Smooth muscle cell (in vitro differentiated cells): Measurements from ENCODE around the gene PHLPP2. TPM values are rescaled to one million over a fixed set of nuclear protein-coding genes. Genes with fewer than 3 reads are reported as not detected.

Experiments used
- DNase-seq: peaks from one replicate; lab custom pipeline; 2025; ENCODE audit not compliant: unreplicated experiment; lab: John Stamatoyannopoulos, UW
- H2AFZ ChIP-seq: fragments of 200-600 bp; sonication (generic); 2 replicates; pipeline ENCODE4 v1.6.0; 2016; ENCODE audit warnings: antibody characterized with exemption, low read depth, mild to moderate bottlenecking
- H3F3A ChIP-seq: fragments of 200-600 bp; sonication (generic); 2 replicates; pipeline ENCODE4 v1.6.0; 2017; ENCODE audit warnings: antibody characterized with exemption, low read depth
- H3K27ac ChIP-seq: fragments of 200-600 bp; sonication (generic); 2 replicates; pipeline ENCODE4 v1.5.1; 2016; ENCODE audit warnings: low read depth, mild to moderate bottlenecking
- H3K27me3 ChIP-seq: fragments of 200-600 bp; sonication (generic); 2 replicates; pipeline ENCODE4 v1.6.1; 2016; ENCODE audit warnings: low read depth, mild to moderate bottlenecking
- H3K36me3 ChIP-seq: fragments of 200-600 bp; sonication (generic); 2 replicates; pipeline ENCODE4 v1.5.1; 2016; ENCODE audit warnings: low read depth
- H3K4me1 ChIP-seq: fragments of 200-600 bp; sonication (generic); 2 replicates; pipeline ENCODE4 v1.5.1; 2016; ENCODE audit warnings: low read depth
- H3K4me2 ChIP-seq: fragments of 200-600 bp; sonication (generic); 2 replicates; pipeline ENCODE4 v1.6.0; 2016; ENCODE audit warnings: mild to moderate bottlenecking
- H3K4me3 ChIP-seq: fragments of 200-600 bp; sonication (generic); 2 replicates; pipeline ENCODE4 v1.5.1; 2016; ENCODE audit warnings: mild to moderate bottlenecking
- H3K79me2 ChIP-seq: fragments of 200-600 bp; sonication (generic); 2 replicates; pipeline ENCODE4 v1.6.0; 2016; ENCODE audit warnings: low read depth, mild to moderate bottlenecking
- H3K9ac ChIP-seq: fragments of 200-600 bp; sonication (generic); 2 replicates; pipeline ENCODE4 v1.6.0; 2016; ENCODE audit warnings: low read depth
- H3K9me3 ChIP-seq: fragments of 200-600 bp; sonication (generic); replicated peaks from 2 replicates; pipeline ENCODE4 v1.5.1; 2016; ENCODE audit warnings: low read depth
- H4K20me1 ChIP-seq: fragments of 200-600 bp; sonication (generic); 2 replicates; pipeline ENCODE4 v1.6.0; 2016; ENCODE audit warnings: low read depth
- WGBS: methylation state at CpG from one replicate; pipeline ENCODE4 v1.1.7; 2016; ENCODE audit warnings: low lambda C conversion rate; 5-methylcytosine and 5-hydroxymethylcytosine counted together
- polyA plus RNA-seq: library from polyadenylated mRNA; unstranded; fragments of >200 nt; fragmentation: Nextera tagmentation; extraction: Ambion mirVana; gene quantifications from 2 replicates; pipeline ENCODE4 v1.2.1, GENCODE V29; 2016
- total RNA-seq: library from RNA; depleted of rRNA; stranded (reverse); fragments of >200 nt; gene quantifications from 2 replicates; pipeline ENCODE4 v1.2.3, GENCODE V29; 2014
- TF ChIP-seq, protein P1 (sequence below): fragments of 200-600 bp; sonication (generic); IDR thresholded peaks from 2 replicates; pipeline ENCODE4 v1.5.1; 2017; ENCODE audit warnings: borderline replicate concordance, mild to moderate bottlenecking, antibody characterized with exemption; ENCODE audit not compliant: insufficient read depth, poor library complexity, severe bottlenecking

The PHLPP2 gene
- total and polyA plus RNA-seq, 2 experiments from 2014 or later, result 2.3 to 5.3 TPM

DNA sequence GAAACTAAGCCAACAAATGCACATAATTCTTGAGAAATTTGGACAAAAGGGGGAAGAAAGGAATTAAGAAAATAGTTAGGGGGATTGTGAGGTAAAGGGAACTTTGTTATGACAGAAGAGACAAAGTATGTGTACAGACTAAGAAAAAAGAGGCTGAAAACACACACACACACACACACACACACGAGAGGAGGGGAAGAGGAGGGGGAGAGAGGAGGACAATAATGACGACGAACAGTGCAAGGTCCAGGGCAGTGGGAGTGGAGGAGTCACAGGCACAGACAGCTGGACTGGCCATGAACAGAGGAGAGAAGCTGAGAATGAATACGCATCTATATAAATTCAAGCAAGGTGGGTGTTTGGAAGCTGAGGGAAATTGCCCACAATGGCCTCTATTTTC lies 54.0 kb downstream of the PHLPP2 start:
- no peak overlapping the region for H2AFZ ChIP-seq
- H3K4me2 ChIP-seq, result no peak overlapping the region
- TF ChIP-seq, protein P1, sequence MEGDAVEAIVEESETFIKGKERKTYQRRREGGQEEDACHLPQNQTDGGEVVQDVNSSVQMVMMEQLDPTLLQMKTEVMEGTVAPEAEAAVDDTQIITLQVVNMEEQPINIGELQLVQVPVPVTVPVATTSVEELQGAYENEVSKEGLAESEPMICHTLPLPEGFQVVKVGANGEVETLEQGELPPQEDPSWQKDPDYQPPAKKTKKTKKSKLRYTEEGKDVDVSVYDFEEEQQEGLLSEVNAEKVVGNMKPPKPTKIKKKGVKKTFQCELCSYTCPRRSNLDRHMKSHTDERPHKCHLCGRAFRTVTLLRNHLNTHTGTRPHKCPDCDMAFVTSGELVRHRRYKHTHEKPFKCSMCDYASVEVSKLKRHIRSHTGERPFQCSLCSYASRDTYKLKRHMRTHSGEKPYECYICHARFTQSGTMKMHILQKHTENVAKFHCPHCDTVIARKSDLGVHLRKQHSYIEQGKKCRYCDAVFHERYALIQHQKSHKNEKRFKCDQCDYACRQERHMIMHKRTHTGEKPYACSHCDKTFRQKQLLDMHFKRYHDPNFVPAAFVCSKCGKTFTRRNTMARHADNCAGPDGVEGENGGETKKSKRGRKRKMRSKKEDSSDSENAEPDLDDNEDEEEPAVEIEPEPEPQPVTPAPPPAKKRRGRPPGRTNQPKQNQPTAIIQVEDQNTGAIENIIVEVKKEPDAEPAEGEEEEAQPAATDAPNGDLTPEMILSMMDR, result no peak
- H3F3A ChIP-seq, result no peaks in the 10 kb centered on the region
- no peak overlapping the region for H3K27ac ChIP-seq
- no peak overlapping the region for H3K9ac ChIP-seq
- no peaks in the 10 kb centered on the region for H3K4me1 ChIP-seq
- WGBS, result 82% methylated on average over 4 of the region's 4 CpGs
- H3K27me3 ChIP-seq, result no peaks in the 10 kb centered on the region
- no peak overlapping the region for H3K4me3 ChIP-seq
- no peaks in the 10 kb centered on the region for H4K20me1 ChIP-seq
- H3K79me2 ChIP-seq, result no peaks in the 10 kb centered on the region
- no peak for DNase-seq
- peaks cover 29% of the 10 kb centered on the region for H3K36me3 ChIP-seq
- H3K9me3 ChIP-seq, result no peaks in the 10 kb centered on the region

GRCh38 chr16:71669926-71670536 lies 54.5 kb downstream of the PHLPP2 start:
- H3K4me2 ChIP-seq, result no peak overlapping the region
- H3K9me3 ChIP-seq, result no peaks in the 10 kb centered on the region
- no peaks in the 10 kb centered on the region for H3F3A ChIP-seq
- no peak overlapping the region for H3K9ac ChIP-seq
- WGBS, result 97% methylated on average over 6 of the region's 6 CpGs
- no peaks in the 10 kb centered on the region for H3K4me1 ChIP-seq
- TF ChIP-seq, protein P1, result no peak
- H3K27ac ChIP-seq, result no peak overlapping the region
- H4K20me1 ChIP-seq, result no peaks in the 10 kb centered on the region
- DNase-seq, result no peak
- H3K79me2 ChIP-seq, result no peaks in the 10 kb centered on the region
- H3K4me3 ChIP-seq, result no peak overlapping the region
- H3K36me3 ChIP-seq, result peaks cover 25% of the 10 kb centered on the region
- no peak overlapping the region for H2AFZ ChIP-seq
- H3K27me3 ChIP-seq, result no peaks in the 10 kb centered on the region

DNA sequence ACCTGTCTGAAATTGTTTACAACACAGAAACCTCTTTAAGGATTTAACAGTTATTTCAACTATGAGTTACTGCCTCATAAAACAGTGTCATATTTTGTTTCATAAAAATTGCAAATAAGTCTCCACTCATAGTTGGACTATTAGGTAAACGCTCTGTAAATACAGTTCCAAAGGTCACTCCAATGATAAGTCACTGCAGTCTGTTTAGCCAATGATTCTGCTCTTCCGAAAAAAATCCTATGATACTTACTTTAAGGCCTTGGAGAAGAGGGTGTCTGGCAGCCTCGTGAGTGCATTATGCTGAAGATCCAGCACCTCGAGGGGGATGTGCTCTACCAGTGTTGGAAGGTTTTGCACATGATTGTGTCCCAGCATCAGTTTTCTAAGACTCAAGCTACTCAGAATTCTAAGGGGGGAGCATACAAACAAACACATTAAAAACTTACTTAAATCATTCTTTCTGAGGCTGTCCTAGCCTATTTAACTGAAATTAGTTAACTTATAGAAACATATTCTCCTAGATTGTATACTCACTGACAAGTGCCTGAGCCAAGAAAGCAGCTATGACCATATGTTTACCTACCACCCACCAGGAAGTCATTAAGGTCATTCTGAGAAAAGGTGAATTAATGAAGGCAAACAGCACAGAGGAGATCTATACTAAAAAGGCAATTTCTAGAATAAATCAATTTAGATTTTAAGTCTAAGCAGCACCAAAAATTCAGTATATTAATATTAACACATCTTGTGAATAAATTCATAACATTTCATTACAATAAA lies 57.4 kb downstream of the PHLPP2 start:
- TF ChIP-seq, protein P1, result no peak

More for the DNA sequence above, 57.4 kb downstream of the PHLPP2 start:
- H3K9me3 ChIP-seq, result no peaks in the 10 kb centered on the region
- no peak overlapping the region for H3K9ac ChIP-seq
- no peak overlapping the region for H3K27ac ChIP-seq
- H2AFZ ChIP-seq, result no peak overlapping the region
- H3K4me3 ChIP-seq, result no peak overlapping the region
- H3F3A ChIP-seq, result no peaks in the 10 kb centered on the region
- H3K27me3 ChIP-seq, result no peaks in the 10 kb centered on the region
- DNase-seq, result no peak
- no peaks in the 10 kb centered on the region for H3K79me2 ChIP-seq
- no peak overlapping the region for H3K4me2 ChIP-seq
- H3K36me3 ChIP-seq, result peaks cover 28% of the 10 kb centered on the region
- 93% methylated on average over 4 of the region's 4 CpGs for WGBS
- no peaks in the 10 kb centered on the region for H4K20me1 ChIP-seq
- no peaks in the 10 kb centered on the region for H3K4me1 ChIP-seq
